Rectal smooth muscle tissue (tissue), 1 donor: ENCODE data around the gene FYB1.
A peak's percentile ranks its signal among the peaks of the same experiment; 100 is the strongest.

ENCODE experiments used
- H3K27ac ChIP-seq: one replicate; pipeline ENCODE4 v1.7.0; 2013; ENCODE audit warnings: low read depth, low read length, inconsistent platforms
- H3K27me3 ChIP-seq: one replicate; pipeline ENCODE4 v1.7.0; 2013; ENCODE audit warnings: low read length; ENCODE audit not compliant: control insufficient read depth, insufficient read depth
- H3K36me3 ChIP-seq: one replicate; pipeline ENCODE4 v1.7.0; 2013; ENCODE audit warnings: low read length; ENCODE audit not compliant: control insufficient read depth, insufficient read depth
- H3K4me1 ChIP-seq: one replicate; pipeline ENCODE4 v1.7.0; 2013; ENCODE audit warnings: low read length; ENCODE audit not compliant: control insufficient read depth, insufficient read depth
- H3K4me3 ChIP-seq: one replicate; pipeline ENCODE4 v1.7.0; 2013; ENCODE audit warnings: low read length
- H3K9ac ChIP-seq: one replicate; pipeline ENCODE4 v1.7.0; 2013; ENCODE audit warnings: low read length

The FYB1 gene

GRCh38 chr5:39068099-39068498 lies 151.3 kb downstream of the FYB1 start:
- no peaks in the 10 kb centered on the region for H3K27me3 ChIP-seq
- H3K27ac ChIP-seq = no peak overlapping the region
- H3K9ac ChIP-seq = no peak overlapping the region
- peaks cover 10% of the 10 kb centered on the region for H3K4me1 ChIP-seq
- H3K4me3 ChIP-seq = no peak overlapping the region
- H3K36me3 ChIP-seq = peaks cover 5% of the 10 kb centered on the region

- Histone ChIP-seq H3K36me3 (peaks cover 5% of the 10 kb centered on the region), H3K4me3 (no peak overlapping the region), H3K4me1 (peaks cover 4% of the 10 kb centered on the region), H3K9ac (no peak overlapping the region), H3K27ac (no peak overlapping the region), H3K27me3 (no peaks in the 10 kb centered on the region)
Measured at GRCh38 chr5:39064450-39064849, 154.9 kb downstream of the FYB1 start.

DNA sequence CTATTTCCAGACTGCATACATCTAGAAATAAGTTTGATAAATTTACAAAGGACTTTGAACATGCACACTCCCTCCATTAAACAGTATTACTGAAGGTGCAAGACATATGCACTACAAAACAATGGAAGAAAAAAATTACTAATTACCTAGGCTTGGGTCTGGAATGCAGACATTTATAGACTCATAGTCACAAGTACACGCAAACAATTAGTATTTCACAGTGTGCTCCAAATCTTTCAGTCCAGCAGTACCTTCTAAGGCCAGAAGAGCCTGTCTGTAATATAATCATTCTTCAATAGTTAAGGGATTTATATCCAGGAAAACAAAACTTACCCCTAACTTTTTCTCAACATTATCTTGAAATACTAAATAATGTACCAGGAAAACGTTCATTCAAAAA lies 156.3 kb downstream of the FYB1 start:
- Histone ChIP-seq H3K27ac (no peak overlapping the region), H3K27me3 (no peaks in the 10 kb centered on the region), H3K9ac (no peak overlapping the region), H3K36me3 (peaks cover 5% of the 10 kb centered on the region), H3K4me1 (peaks cover 5% of the 10 kb centered on the region), H3K4me3 (no peak overlapping the region)

- H3K9ac ChIP-seq = no peak overlapping the region
- H3K27ac ChIP-seq = no peak overlapping the region
- no peak overlapping the region for H3K4me3 ChIP-seq
- H3K4me1 ChIP-seq = peaks cover 5% of the 10 kb centered on the region
- H3K36me3 ChIP-seq = peaks cover 5% of the 10 kb centered on the region
- no peaks in the 10 kb centered on the region for H3K27me3 ChIP-seq
Measured at GRCh38 chr5:39062530-39062929, 156.8 kb downstream of the FYB1 start.

DNA sequence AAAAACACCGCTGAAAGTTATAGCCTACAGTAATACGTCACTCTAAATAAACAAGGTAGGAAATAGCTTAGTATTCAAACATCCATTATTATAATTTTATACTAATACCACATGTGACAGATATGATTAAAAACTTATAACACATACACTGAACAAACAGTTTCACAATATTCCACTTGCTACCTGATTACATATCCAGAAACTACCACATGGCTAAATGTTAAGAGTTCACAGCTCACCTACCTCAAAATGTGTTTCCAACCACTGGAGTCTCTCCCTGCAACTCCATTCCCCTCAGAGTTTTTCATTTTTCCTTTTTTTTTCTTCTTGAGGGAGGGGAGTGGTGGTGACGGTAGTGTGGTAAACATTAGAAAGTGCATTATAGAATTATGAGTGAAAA lies 157.3 kb downstream of the FYB1 start:
- H3K4me3 ChIP-seq = no peak overlapping the region
- H3K9ac ChIP-seq = no peak overlapping the region
- H3K27me3 ChIP-seq = no peaks in the 10 kb centered on the region
- peaks cover 3% of the 10 kb centered on the region for H3K36me3 ChIP-seq
- peaks cover 5% of the 10 kb centered on the region for H3K4me1 ChIP-seq
- H3K27ac ChIP-seq = no peak overlapping the region

- Histone ChIP-seq H3K9ac (no peak overlapping the region), H3K27me3 (no peaks in the 10 kb centered on the region), H3K4me3 (no peak overlapping the region), H3K4me1 (peaks cover 9% of the 10 kb centered on the region), H3K36me3 (no peaks in the 10 kb centered on the region), H3K27ac (no peak overlapping the region)
Measured at GRCh38 chr5:39059064-39059463, 160.3 kb downstream of the FYB1 start.

GRCh38 chr5:39058178-39058921 lies 161.0 kb downstream of the FYB1 start:
- Histone ChIP-seq H3K27me3 (no peaks in the 10 kb centered on the region), H3K4me3 (peak overlapping the region; percentile 12), H3K27ac (no peak overlapping the region), H3K36me3 (no peaks in the 10 kb centered on the region), H3K4me1 (peaks cover 9% of the 10 kb centered on the region), H3K9ac (no peak overlapping the region)

GRCh38 chr5:39057734-39058133 lies 161.6 kb downstream of the FYB1 start:
- H3K4me1 ChIP-seq = peaks cover 9% of the 10 kb centered on the region
- peak overlapping the region; percentile 12 for H3K4me3 ChIP-seq
- no peak overlapping the region for H3K27ac ChIP-seq
- H3K27me3 ChIP-seq = no peaks in the 10 kb centered on the region
- no peaks in the 10 kb centered on the region for H3K36me3 ChIP-seq
- no peak overlapping the region for H3K9ac ChIP-seq

GRCh38 chr5:39055768-39056398 lies 163.5 kb downstream of the FYB1 start:
- Histone ChIP-seq H3K27me3 (no peaks in the 10 kb centered on the region), H3K36me3 (no peaks in the 10 kb centered on the region), H3K9ac (no peak overlapping the region), H3K4me3 (no peak overlapping the region), H3K4me1 (peaks cover 6% of the 10 kb centered on the region), H3K27ac (no peak overlapping the region)
